ENCODE results near the gene MACROD1. TPM values are rescaled to one million over a fixed set of nuclear protein-coding genes. Genes with fewer than 3 reads are reported as not detected.
A peak's percentile ranks its signal among the peaks of the same experiment; 100 is the strongest.

The MACROD1 gene
- total RNA-seq, 1 experiment from 2014 or later, result 17.6 TPM

GRCh38 chr11:64202992-64203391, 37.1 kb upstream of the MACROD1 start:
- H3K4me1 ChIP-seq (replicated peaks), result peaks cover 20% of the 10 kb centered on the region
- DNase-seq (ENCODE audit: low read depth in 1 of 2, low spot score in 2 of 2), result no peak
- no peaks in the 10 kb centered on the region for H3K9me3 ChIP-seq (replicated peaks)
- H3K27ac ChIP-seq, result no peak overlapping the region
- peaks cover 93% of the 10 kb centered on the region for H3K36me3 ChIP-seq
- H3K4me3 ChIP-seq, result no peak overlapping the region
- no peaks in the 10 kb centered on the region for H3K27me3 ChIP-seq (replicated peaks)

GRCh38 chr11:64201543-64201942, 35.6 kb upstream of the MACROD1 start:
- Histone ChIP-seq H3K4me1 (replicated peaks) (peaks cover 5% of the 10 kb centered on the region), H3K4me3 (no peak overlapping the region), H3K27me3 (replicated peaks) (no peaks in the 10 kb centered on the region), H3K9me3 (replicated peaks) (no peaks in the 10 kb centered on the region), H3K27ac (no peak overlapping the region), H3K36me3 (peaks cover 98% of the 10 kb centered on the region)
- no peak for DNase-seq (ENCODE audit: low read depth in 1 of 2, low spot score in 2 of 2)

GRCh38 chr11:64198511-64198910, 32.6 kb upstream of the MACROD1 start:
- H3K27me3 ChIP-seq (replicated peaks), result no peaks in the 10 kb centered on the region
- DNase-seq (ENCODE audit: low read depth in 1 of 2, low spot score in 2 of 2), result no peak
- peaks cover 98% of the 10 kb centered on the region for H3K36me3 ChIP-seq
- no peaks in the 10 kb centered on the region for H3K4me1 ChIP-seq (replicated peaks)
- no peak overlapping the region for H3K27ac ChIP-seq
- H3K9me3 ChIP-seq (replicated peaks), result no peaks in the 10 kb centered on the region
- no peak overlapping the region for H3K4me3 ChIP-seq

- peaks cover 98% of the 10 kb centered on the region for H3K36me3 ChIP-seq
- no peaks in the 10 kb centered on the region for H3K4me1 ChIP-seq (replicated peaks)
- no peaks in the 10 kb centered on the region; the same call in 1 of the 2 replicates for H3K9me3 ChIP-seq (replicated peaks)
- no peak for DNase-seq (ENCODE audit: low read depth in 1 of 2, low spot score in 2 of 2)
- H3K4me3 ChIP-seq, result no peak overlapping the region
- H3K27me3 ChIP-seq (replicated peaks), result no peaks in the 10 kb centered on the region
- no peak overlapping the region for H3K27ac ChIP-seq
Measured at GRCh38 chr11:64196626-64197025, 30.7 kb upstream of the MACROD1 start.

GRCh38 chr11:64192434-64192833, 26.5 kb upstream of the MACROD1 start:
- no peaks in the 10 kb centered on the region for H3K4me1 ChIP-seq (replicated peaks)
- peaks cover 58% of the 10 kb centered on the region for H3K36me3 ChIP-seq
- no peaks in the 10 kb centered on the region; the same call in 1 of the 2 replicates for H3K9me3 ChIP-seq (replicated peaks)
- no peaks in the 10 kb centered on the region for H3K27me3 ChIP-seq (replicated peaks)
- no peak overlapping the region for H3K27ac ChIP-seq
- no peak overlapping the region for H3K4me3 ChIP-seq
- DNase-seq (ENCODE audit: low read depth in 1 of 2, low spot score in 2 of 2), result no peak

- Histone ChIP-seq H3K27me3 (replicated peaks) (no peaks in the 10 kb centered on the region), H3K9me3 (replicated peaks) (no peaks in the 10 kb centered on the region), H3K36me3 (peaks cover under 1% of the 10 kb centered on the region), H3K4me1 (replicated peaks) (peaks cover 12% of the 10 kb centered on the region), H3K4me3 (no peak overlapping the region), H3K27ac (no peak overlapping the region)
- DNase-seq (ENCODE audit: low read depth in 1 of 2, low spot score in 2 of 2), result peak in 1 of 2 experiments; percentile 54
Measured at GRCh38 chr11:64186492-64187165, 20.7 kb upstream of the MACROD1 start.

GRCh38 chr11:64185693-64186491, 20.0 kb upstream of the MACROD1 start, which contains the start of gene STIP1:
Gene STIP1 (plus strand): TSS chr11:64186171. CDS start chr11:64186262, 91 bp downstream.
- peak; percentile 100 for DNase-seq (ENCODE audit: low read depth in 1 of 2, low spot score in 2 of 2)
- H3K27ac ChIP-seq, result peak within 1 kb of the TSS; percentile 58

GRCh38 chr11:64185175-64185692, 19.3 kb upstream of the MACROD1 start:
- Histone ChIP-seq H3K4me1 (replicated peaks) (peaks cover 17% of the 10 kb centered on the region), H3K27ac (peak overlapping the region; percentile 58), H3K27me3 (replicated peaks) (no peaks in the 10 kb centered on the region), H3K36me3 (no peaks in the 10 kb centered on the region; the same call in none of the 2 replicates), H3K9me3 (replicated peaks) (no peaks in the 10 kb centered on the region), H3K4me3 (peak overlapping the region; percentile 64)
- peak in 1 of 2 experiments; percentile 91 for DNase-seq (ENCODE audit: low read depth in 1 of 2, low spot score in 2 of 2)

More at GRCh38 chr11:64185693-64186491, 20.0 kb upstream of the MACROD1 start, which contains the start of gene STIP1:
- Histone ChIP-seq H3K27me3 (replicated peaks) (no peaks in the 10 kb centered on the region), H3K36me3 (no peaks in the 10 kb centered on the region; the same call in none of the 2 replicates), H3K9me3 (replicated peaks) (no peaks in the 10 kb centered on the region), H3K4me1 (replicated peaks) (peaks cover 17% of the 10 kb centered on the region), H3K4me3 (peak within 1 kb of the TSS; percentile 64)

- peaks cover 17% of the 10 kb centered on the region for H3K4me1 ChIP-seq (replicated peaks)
- no peaks in the 10 kb centered on the region for H3K9me3 ChIP-seq (replicated peaks)
- no peak overlapping the region for H3K27ac ChIP-seq
- no peak overlapping the region for H3K4me3 ChIP-seq
- no peaks in the 10 kb centered on the region; the same call in none of the 2 replicates for H3K36me3 ChIP-seq
- DNase-seq (ENCODE audit: low read depth in 1 of 2, low spot score in 2 of 2), result no peak
- no peaks in the 10 kb centered on the region for H3K27me3 ChIP-seq (replicated peaks)
Measured at GRCh38 chr11:64183890-64184289, 18.0 kb upstream of the MACROD1 start.

- Histone ChIP-seq H3K27ac (peak overlapping the region; percentile 29), H3K36me3 (no peaks in the 10 kb centered on the region; the same call in none of the 2 replicates), H3K4me1 (replicated peaks) (peaks cover 17% of the 10 kb centered on the region), H3K27me3 (replicated peaks) (no peaks in the 10 kb centered on the region), H3K4me3 (no peak overlapping the region), H3K9me3 (replicated peaks) (no peaks in the 10 kb centered on the region)
- DNase-seq (ENCODE audit: low read depth in 1 of 2, low spot score in 2 of 2), result peak; percentile 86 to 95
Measured at GRCh38 chr11:64181506-64182411, 15.8 kb upstream of the MACROD1 start.

- no peak for DNase-seq (ENCODE audit: low read depth in 1 of 2, low spot score in 2 of 2)
- H3K4me3 ChIP-seq, result no peak overlapping the region
- H3K27ac ChIP-seq, result peak overlapping the region; percentile 29; the same call in 1 of the 2 replicates
- H3K4me1 ChIP-seq (replicated peaks), result peaks cover 17% of the 10 kb centered on the region
- H3K36me3 ChIP-seq, result no peaks in the 10 kb centered on the region; the same call in 1 of the 2 replicates
- no peaks in the 10 kb centered on the region for H3K9me3 ChIP-seq (replicated peaks)
- H3K27me3 ChIP-seq (replicated peaks), result no peaks in the 10 kb centered on the region
Measured at GRCh38 chr11:64180891-64181290, 15.0 kb upstream of the MACROD1 start.

- H3K4me1 ChIP-seq (replicated peaks), result peaks cover 9% of the 10 kb centered on the region
- H3K4me3 ChIP-seq, result no peak overlapping the region
- DNase-seq (ENCODE audit: low read depth in 1 of 2, low spot score in 2 of 2), result no peak
- no peaks in the 10 kb centered on the region; the same call in 1 of the 2 replicates for H3K36me3 ChIP-seq
- no peaks in the 10 kb centered on the region for H3K27me3 ChIP-seq (replicated peaks)
- 0 out of 2 replicates have a peak, but pooled peaks cover 1% of the 10 kb centered on the region for H3K9me3 ChIP-seq (replicated peaks)
- H3K27ac ChIP-seq, result no peak overlapping the region
Measured at GRCh38 chr11:64178951-64179639, 13.2 kb upstream of the MACROD1 start.
